H1 (cell line): ENCODE data around the gene NUP107. TPM values are rescaled to one million over a fixed set of nuclear protein-coding genes. Genes with fewer than 3 reads are reported as not detected.

Source experiments
- CTCF ChIA-PET: fragments of 300-600 bp; sonication (Branson Sonifier 250); formaldehyde crosslinking; loops from one replicate; lab custom pipeline; 2021; ENCODE audit not compliant: partially characterized antibody; lab: Charles Lee
- POLR2A ChIA-PET: fragments of 300-600 bp; sonication (Branson Sonifier 250); formaldehyde crosslinking; loops from one replicate; lab custom pipeline; 2021; ENCODE audit warnings: inconsistent platforms; ENCODE audit not compliant: partially characterized antibody; lab: Charles Lee
- DNase-seq, 2 experiments: peaks; one replicate each; pipeline versions ENCODE4 v3.0.0 to v3.0.0-alpha.2; 2010 to 2022; ENCODE audit warnings: low spot score in 2 of 2, low read depth in 1 of 2, mixed read lengths in 1 of 2
- FAIRE-seq: peaks from 2 replicates; lab custom pipeline; 2011; peaks lifted over from hg19 to GRCh38; lab: Jason Lieb, UNC
- H2AFZ ChIP-seq: 2 replicates; pipeline ENCODE4 v1.8.1; 2012; ENCODE audit warnings: low read length, inconsistent platforms
- H2AK5ac ChIP-seq: 2 replicates; pipeline ENCODE4 v1.6.1; 2013; ENCODE audit warnings: low read depth, low read length
- H2BK120ac ChIP-seq: replicated peaks from 2 replicates; pipeline ENCODE3; 2013; ENCODE audit warnings: low read depth, low read length, inconsistent platforms
- H2BK12ac ChIP-seq: 2 replicates; pipeline ENCODE4 v1.6.1; 2013; ENCODE audit warnings: low read depth, low read length
- H2BK15ac ChIP-seq: 2 replicates; pipeline ENCODE4 v1.6.1; 2013; ENCODE audit warnings: low read length
- H2BK20ac ChIP-seq: 2 replicates; pipeline ENCODE4 v1.6.1; 2013; ENCODE audit warnings: low read length
- H2BK5ac ChIP-seq: 2 replicates; pipeline ENCODE4 v1.6.1; 2013; ENCODE audit warnings: low read depth, low read length
- H3K14ac ChIP-seq: 2 replicates; pipeline ENCODE4 v1.6.1; 2013; ENCODE audit warnings: inconsistent platforms; ENCODE audit not compliant: insufficient read length
- H3K18ac ChIP-seq: 2 replicates; pipeline ENCODE4 v1.6.1; 2013; ENCODE audit warnings: low read length; ENCODE audit errors: extremely low read depth
- H3K23ac ChIP-seq: 2 replicates; pipeline ENCODE4 v1.6.1; 2013; ENCODE audit warnings: inconsistent platforms; ENCODE audit not compliant: insufficient read length
- H3K23me2 ChIP-seq: 2 replicates; pipeline ENCODE4 v1.6.1; 2013; ENCODE audit warnings: low read depth, low read length
- H3K27ac ChIP-seq: 2 replicates; pipeline ENCODE4 v1.6.1; 2011; ENCODE audit warnings: low read depth, low read length, inconsistent platforms
- H3K27me3 ChIP-seq, 4 experiments: replicated peaks in 1 of 4; 1 replicate in 1 of 4; 2 replicates in 3 of 4; pipeline versions ENCODE4 v1.6.1 to v1.8.1; 2011 to 2013; ENCODE audit warnings: low read length in 3 of 4, mild to moderate bottlenecking in 3 of 4, inconsistent platforms in 2 of 4, mixed read lengths in 2 of 4, moderate library complexity in 1 of 4; ENCODE audit not compliant: control insufficient read depth in 3 of 4, insufficient read depth in 3 of 4; ENCODE audit errors: extremely low read depth in 1 of 4
- H3K36me3 ChIP-seq, 4 experiments: 2 replicates each; pipeline versions ENCODE4 v1.6.1 to v1.8.1; 2011 to 2013; ENCODE audit warnings: mild to moderate bottlenecking in 4 of 4, low read length in 3 of 4, moderate library complexity in 2 of 4, control low read depth in 1 of 4, inconsistent platforms in 1 of 4; ENCODE audit not compliant: insufficient read depth in 4 of 4, control insufficient read depth in 2 of 4
- H3K4ac ChIP-seq: replicated peaks from 2 replicates; pipeline ENCODE3; 2013; ENCODE audit warnings: low read length, low read depth, mixed read lengths, inconsistent platforms; ENCODE audit not compliant: insufficient read length
- H3K4me1 ChIP-seq, 4 experiments: replicated peaks in 1 of 4; 1 replicate in 1 of 4; 2 replicates in 3 of 4; pipeline versions ENCODE4 v1.6.1 to v1.8.1; 2011 to 2013; ENCODE audit warnings: low read length in 3 of 4, inconsistent platforms in 2 of 4, mixed read lengths in 1 of 4; ENCODE audit not compliant: insufficient read depth in 4 of 4, control insufficient read depth in 3 of 4
- H3K4me2 ChIP-seq, 2 experiments: 2 replicates each; pipeline versions ENCODE4 v1.6.1 to v1.8.1; 2011 to 2013; ENCODE audit warnings: low read depth in 2 of 2, low read length in 2 of 2, control low read depth in 1 of 2, inconsistent platforms in 1 of 2, mild to moderate bottlenecking in 1 of 2; ENCODE audit not compliant: insufficient read depth in 1 of 2
- H3K4me3 ChIP-seq, 4 experiments: fragments of 200-600, 300-600 bp in 1 of 4; sonication (generic), shearing (Covaris generic), sonication (Bioruptor Twin) in 1 of 4; 2 replicates each; pipeline versions ENCODE4 v1.5.1 to v1.8.1; 2011 to 2016; ENCODE audit warnings: low read length in 4 of 4, low read depth in 3 of 4, control low read depth in 2 of 4, inconsistent platforms in 2 of 4, mild to moderate bottlenecking in 2 of 4, mixed read lengths in 1 of 4, moderate library complexity in 1 of 4; ENCODE audit not compliant: insufficient read depth in 2 of 4; ENCODE audit errors: extremely low read depth in 1 of 4
- H3K56ac ChIP-seq: replicated peaks from 2 replicates; pipeline ENCODE3; 2013; ENCODE audit warnings: low read depth, mild to moderate bottlenecking, mixed read lengths, low read length, inconsistent platforms; ENCODE audit not compliant: insufficient read length
- H3K79me1 ChIP-seq: 2 replicates; pipeline ENCODE4 v1.6.1; 2013; ENCODE audit warnings: low read depth, low read length, control low read depth
- H3K79me2 ChIP-seq, 2 experiments: 2 replicates each; pipeline versions ENCODE4 v1.6.1 to v1.8.1; 2012 to 2013; ENCODE audit warnings: low read length in 2 of 2, mild to moderate bottlenecking in 2 of 2, inconsistent platforms in 1 of 2; ENCODE audit not compliant: insufficient read depth in 2 of 2, control insufficient read depth in 1 of 2
- H3K9ac ChIP-seq, 4 experiments: replicated peaks in 1 of 4; 1 replicate in 1 of 4; 2 replicates in 3 of 4; pipeline versions ENCODE4 v1.6.1 to v1.8.1; 2011 to 2013; ENCODE audit warnings: low read depth in 3 of 4, low read length in 3 of 4, control low read depth in 2 of 4, mild to moderate bottlenecking in 2 of 4, moderate library complexity in 2 of 4, inconsistent platforms in 1 of 4; ENCODE audit errors: extremely low read depth in 1 of 4
- H3K9me3 ChIP-seq, 2 experiments: 2 replicates each; pipeline versions ENCODE4 v1.6.1 to v1.8.1; 2012 to 2013; ENCODE audit warnings: mild to moderate bottlenecking in 2 of 2, moderate library complexity in 2 of 2, control low read depth in 1 of 2, inconsistent platforms in 1 of 2, low read depth in 1 of 2, low read length in 1 of 2, mixed read lengths in 1 of 2; ENCODE audit not compliant: insufficient read depth in 2 of 2
- H4K20me1 ChIP-seq, 2 experiments: replicated peaks in 1 of 2; 2 replicates each; pipeline versions ENCODE3 to v1.8.1; 2011 to 2013; ENCODE audit warnings: inconsistent platforms in 2 of 2, low read length in 2 of 2, mild to moderate bottlenecking in 1 of 2; ENCODE audit not compliant: insufficient read depth in 2 of 2, control insufficient read depth in 1 of 2
- H4K5ac ChIP-seq: 2 replicates; pipeline ENCODE4 v1.6.1; 2013; ENCODE audit warnings: low read length, low read depth, mixed read lengths, inconsistent platforms; ENCODE audit not compliant: insufficient read length
- H4K8ac ChIP-seq: 2 replicates; pipeline ENCODE4 v1.8.0; 2013; ENCODE audit warnings: mild to moderate bottlenecking, moderate library complexity, low read length, inconsistent platforms; ENCODE audit not compliant: insufficient read depth; ENCODE audit errors: extremely low read depth
- H4K91ac ChIP-seq: replicated peaks from 2 replicates; pipeline ENCODE3; 2013; ENCODE audit warnings: low read length, mixed read lengths, inconsistent platforms; ENCODE audit not compliant: insufficient read length
- CHD2 ChIP-seq: IDR thresholded peaks from 2 replicates; pipeline ENCODE4 v1.6.1; 2012; ENCODE audit warnings: low read length, improper control_type of control experiment
- WGBS, 2 experiments: shearing (Covaris generic) in 1 of 2; methylation state at CpG; one replicate each; pipeline versions ENCODE4 v1.1.6 to v1.1.7; 2013 to 2015; ENCODE audit warnings: low lambda C conversion rate in 2 of 2, mixed read lengths in 2 of 2, inconsistent platforms in 1 of 2, low coverage in 1 of 2, missing lambda C conversion rate in 1 of 2; ENCODE audit not compliant: insufficient replicate concordance in 2 of 2, insufficient coverage in 1 of 2, insufficient read length in 1 of 2; ENCODE audit errors: extremely low coverage in 1 of 2, missing lambda C conversion rate in 1 of 2; 5-methylcytosine and 5-hydroxymethylcytosine counted together
- polyA plus RNA-seq, 7 experiments: library from polyadenylated mRNA; depleted of rRNA in 3 of 7; stranded (reverse) in 5 of 7; unstranded in 2 of 7; fragments of >200 nt in 5 of 7; fragments of 200-250 nt in 2 of 7; gene quantifications; 1 replicate in 5 of 7; 2 replicates in 1 of 7; 4 replicates in 1 of 7; pipeline versions ENCODE4 v1.2.1 to v1.2.3, GENCODE V29; 2011 to 2013; ENCODE audit warnings: missing spikeins in 2 of 7, mixed read lengths in 2 of 7
- total RNA-seq: library from RNA; stranded (reverse); fragmentation: NEBNext Ultra II Directional; extraction: Animal tissue kit (Norgen Biotek cat#: 25700); gene quantifications from 2 replicates; pipeline ENCODE4 v1.2.1, GENCODE V29; 2021

NUP107 gene
- total and polyA plus RNA-seq, 2 of the 8 experiments (the other 6 are each of a cell fraction or from before 2014, with no cell fraction given), result 46.1 to 141 TPM

DNA sequence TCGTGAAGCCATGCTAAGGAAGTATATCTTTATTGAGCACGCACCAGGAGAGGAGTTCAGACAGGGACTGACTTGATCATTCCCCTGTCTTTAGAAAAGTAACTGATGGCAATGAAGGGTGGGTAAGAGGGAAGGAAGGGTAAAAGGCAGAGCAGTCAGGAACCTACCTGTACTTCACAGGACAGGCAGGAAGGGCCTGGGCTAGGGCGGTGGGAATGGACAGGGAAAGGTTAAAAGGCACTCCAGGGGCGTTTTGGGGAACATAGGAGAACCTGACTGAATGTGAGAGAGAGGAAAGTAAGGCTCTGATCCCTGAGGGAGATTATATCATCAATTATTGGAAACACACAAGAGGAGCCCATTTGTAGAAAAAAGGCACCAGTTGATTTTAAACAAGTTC, 63.1 kb downstream of the NUP107 start:
- Histone ChIP-seq H4K20me1 (no peaks in the 10 kb centered on the region), H3K4ac (no peak overlapping the region), H2AK5ac (no peak overlapping the region), H2BK12ac (no peak overlapping the region), H3K4me3 (no peak overlapping the region), H3K79me2 (peaks cover 0 to 16% of the 10 kb centered on the region in 2 experiments; a peak in 2 of 4 replicates), H3K9me3 (no peaks in the 10 kb centered on the region), H3K56ac (no peak overlapping the region), H3K79me1 (peaks cover 3% of the 10 kb centered on the region; the same call in 1 of the 2 replicates), H3K4me2 (no peak overlapping the region), H4K5ac (no peak overlapping the region), H3K27me3 (no peaks in the 10 kb centered on the region), H3K14ac (no peak overlapping the region), H3K36me3 (peaks cover 8 to 23% (median 17%) of the 10 kb centered on the region in 4 experiments; a peak in 5 of 8 replicates), H3K18ac (no peak overlapping the region), H2AFZ (no peak overlapping the region), H3K9ac (no peak overlapping the region), H4K91ac (no peak overlapping the region), H4K8ac (no peak overlapping the region), H3K23ac (no peak overlapping the region), H3K27ac (no peak overlapping the region), H2BK5ac (no peak overlapping the region), H2BK20ac (no peak overlapping the region), H3K23me2 (peaks cover 8% of the 10 kb centered on the region), H2BK15ac (no peak overlapping the region), H2BK120ac (no peak overlapping the region), H3K4me1 (no peaks in the 10 kb centered on the region; a peak in 2 of 7 replicates)
- FAIRE-seq, result no peak
- WGBS, 2 experiments, result 87% methylated on average over 4 of the region's 4 CpGs; no CpG with 5 or more reads in 1 of the 2 experiments
- TF ChIP-seq CHD2, result no peak
- POLR2A ChIA-PET, result no interaction called here
- CTCF ChIA-PET, result no interaction called here
- DNase-seq, result no peak
